Measurements from ENCODE around the gene SI.
"Not testable (repeated sequence)": the region's sequence is repeated elsewhere in the genome, so short reads cannot be mapped to it uniquely, and the experiment has no call there.

SI gene

GRCh38 chr3:165011557-165011956 is 66.7 kb downstream of the SI start:
- no peaks in the 10 kb centered on the region for H3K9me3 ChIP-seq (ENCODE audit: control insufficient read depth in 1 of 2, low read length in 2 of 2)
- no peak overlapping the region for H3K4me3 ChIP-seq (ENCODE audit: low read depth in 1 of 2, low read length in 2 of 2)
- no peak overlapping the region for H3K27ac ChIP-seq (ENCODE audit: low read depth, low read length)
- no peaks in the 10 kb centered on the region for H3K4me1 ChIP-seq (ENCODE audit: control insufficient read depth in 1 of 2, insufficient read depth in 2 of 2, low read length in 2 of 2)
- H3K9ac ChIP-seq (ENCODE audit: low read depth in 1 of 2, low read length in 2 of 2), result no peak overlapping the region
- H3K27me3 ChIP-seq (ENCODE audit: control insufficient read depth in 1 of 2, insufficient read depth in 2 of 2, low read length in 2 of 2), result no peaks in the 10 kb centered on the region
- peaks cover 33 to 69% of the 10 kb centered on the region in 2 donors for H3K36me3 ChIP-seq (ENCODE audit: control insufficient read depth in 1 of 2, insufficient read depth in 2 of 2, low read length in 2 of 2)

GRCh38 chr3:164984947-164985346 is 93.3 kb downstream of the SI start:
- Histone ChIP-seq H3K4me1 (ENCODE audit: control insufficient read depth in 1 of 2, insufficient read depth in 2 of 2, low read length in 2 of 2) (no peaks in the 10 kb centered on the region), H3K27ac (ENCODE audit: low read depth, low read length) (no peak overlapping the region), H3K27me3 (ENCODE audit: control insufficient read depth in 1 of 2, insufficient read depth in 2 of 2, low read length in 2 of 2) (no peaks in the 10 kb centered on the region), H3K9ac (ENCODE audit: low read depth in 1 of 2, low read length in 2 of 2) (no peak overlapping the region), H3K9me3 (ENCODE audit: control insufficient read depth in 1 of 2, low read length in 2 of 2) (no peaks in the 10 kb centered on the region), H3K36me3 (ENCODE audit: control insufficient read depth in 1 of 2, insufficient read depth in 2 of 2, low read length in 2 of 2) (peaks cover 16 to 69% of the 10 kb centered on the region in 2 donors), H3K4me3 (ENCODE audit: low read depth in 1 of 2, low read length in 2 of 2) (no peak overlapping the region)

GRCh38 chr3:164962610-164963009 is 115.7 kb downstream of the SI start:
- H3K4me3 ChIP-seq (ENCODE audit: low read depth in 1 of 2, low read length in 2 of 2), result no peak overlapping the region
- H3K36me3 ChIP-seq (ENCODE audit: control insufficient read depth in 1 of 2, insufficient read depth in 2 of 2, low read length in 2 of 2), result no peaks in the 10 kb centered on the region
- no peaks in the 10 kb centered on the region for H3K27me3 ChIP-seq (ENCODE audit: control insufficient read depth in 1 of 2, insufficient read depth in 2 of 2, low read length in 2 of 2)
- H3K9ac ChIP-seq (ENCODE audit: low read depth in 1 of 2, low read length in 2 of 2), result no peak overlapping the region
- H3K4me1 ChIP-seq (ENCODE audit: control insufficient read depth in 1 of 2, insufficient read depth in 2 of 2, low read length in 2 of 2), result no peaks in the 10 kb centered on the region
- H3K27ac ChIP-seq (ENCODE audit: low read depth, low read length), result no peak overlapping the region
- no peaks in the 10 kb centered on the region for H3K9me3 ChIP-seq (ENCODE audit: control insufficient read depth in 1 of 2, low read length in 2 of 2)

GRCh38 chr3:164952966-164953365 is 125.3 kb downstream of the SI start:
- Histone ChIP-seq H3K36me3 (ENCODE audit: control insufficient read depth in 1 of 2, insufficient read depth in 2 of 2, low read length in 2 of 2) (no peaks in the 10 kb centered on the region), H3K4me1 (ENCODE audit: control insufficient read depth in 1 of 2, insufficient read depth in 2 of 2, low read length in 2 of 2) (no peaks in the 10 kb centered on the region), H3K9me3 (ENCODE audit: control insufficient read depth in 1 of 2, low read length in 2 of 2) (no peaks in the 10 kb centered on the region), H3K4me3 (ENCODE audit: low read depth in 1 of 2, low read length in 2 of 2) (no peak overlapping the region), H3K9ac (ENCODE audit: low read depth in 1 of 2, low read length in 2 of 2) (no peak overlapping the region), H3K27me3 (ENCODE audit: control insufficient read depth in 1 of 2, insufficient read depth in 2 of 2, low read length in 2 of 2) (no peaks in the 10 kb centered on the region), H3K27ac (ENCODE audit: low read depth, low read length) (no peak overlapping the region)

GRCh38 chr3:164951403-164951802 is 126.9 kb downstream of the SI start:
- H3K36me3 ChIP-seq (ENCODE audit: control insufficient read depth in 1 of 2, insufficient read depth in 2 of 2, low read length in 2 of 2); H3K27me3 ChIP-seq (ENCODE audit: control insufficient read depth in 1 of 2, insufficient read depth in 2 of 2, low read length in 2 of 2); H3K4me1 ChIP-seq (ENCODE audit: control insufficient read depth in 1 of 2, insufficient read depth in 2 of 2, low read length in 2 of 2); H3K4me3 ChIP-seq (ENCODE audit: low read depth in 1 of 2, low read length in 2 of 2); H3K9ac ChIP-seq (ENCODE audit: low read depth in 1 of 2, low read length in 2 of 2); H3K27ac ChIP-seq (ENCODE audit: low read depth, low read length); H3K9me3 ChIP-seq (ENCODE audit: control insufficient read depth in 1 of 2, low read length in 2 of 2): not testable (repeated sequence)

GRCh38 chr3:164940745-164941144 is 137.6 kb downstream of the SI start:
- Histone ChIP-seq H3K27me3 (ENCODE audit: control insufficient read depth in 1 of 2, insufficient read depth in 2 of 2, low read length in 2 of 2) (no peaks in the 10 kb centered on the region), H3K36me3 (ENCODE audit: control insufficient read depth in 1 of 2, insufficient read depth in 2 of 2, low read length in 2 of 2) (no peaks in the 10 kb centered on the region), H3K4me1 (ENCODE audit: control insufficient read depth in 1 of 2, insufficient read depth in 2 of 2, low read length in 2 of 2) (no peaks in the 10 kb centered on the region), H3K9me3 (ENCODE audit: control insufficient read depth in 1 of 2, low read length in 2 of 2) (no peaks in the 10 kb centered on the region), H3K27ac (ENCODE audit: low read depth, low read length) (no peak overlapping the region), H3K9ac (ENCODE audit: low read depth in 1 of 2, low read length in 2 of 2) (no peak overlapping the region), H3K4me3 (ENCODE audit: low read depth in 1 of 2, low read length in 2 of 2) (no peak overlapping the region)

- H3K9me3 ChIP-seq (ENCODE audit: control insufficient read depth in 1 of 2, low read length in 2 of 2), result no peaks in the 10 kb centered on the region
- H3K27ac ChIP-seq (ENCODE audit: low read depth, low read length), result no peak overlapping the region
- H3K4me1 ChIP-seq (ENCODE audit: control insufficient read depth in 1 of 2, insufficient read depth in 2 of 2, low read length in 2 of 2), result no peaks in the 10 kb centered on the region
- H3K9ac ChIP-seq (ENCODE audit: low read depth in 1 of 2, low read length in 2 of 2), result no peak overlapping the region
- no peaks in the 10 kb centered on the region for H3K36me3 ChIP-seq (ENCODE audit: control insufficient read depth in 1 of 2, insufficient read depth in 2 of 2, low read length in 2 of 2)
- no peaks in the 10 kb centered on the region for H3K27me3 ChIP-seq (ENCODE audit: control insufficient read depth in 1 of 2, insufficient read depth in 2 of 2, low read length in 2 of 2)
- no peak overlapping the region for H3K4me3 ChIP-seq (ENCODE audit: low read depth in 1 of 2, low read length in 2 of 2)
Observed at GRCh38 chr3:164929642-164930041, 148.7 kb downstream of the SI start.
